NCI-H82 treated with DMSO at 0.1 percent for 48 hours (cell line): ENCODE data around the gene SAMD4A.

Source experiments
- DNase-seq: peaks from one replicate; lab custom pipeline; 2025; ENCODE audit not compliant: unreplicated experiment; lab: John Stamatoyannopoulos, UW

Gene SAMD4A

GRCh38 chr14:54565785-54566409 is 1.0 kb upstream of the SAMD4A start:
- DNase-seq = no peak

- DNase-seq = no peak
These were observed 303 bp downstream of the SAMD4A start for GRCh38 chr14:54567224-54567638.

- no peak for DNase-seq
These were observed 972 bp downstream of the SAMD4A start for GRCh38 chr14:54567639-54568561.

GRCh38 chr14:54568821-54569595 is 2.1 kb downstream of the SAMD4A start:
- DNase-seq = no peak

GRCh38 chr14:54570047-54570446 is 3.1 kb downstream of the SAMD4A start:
- DNase-seq = no peak

- DNase-seq = no peak
These were observed 3.9 kb downstream of the SAMD4A start for GRCh38 chr14:54570631-54571415.

GRCh38 chr14:54572316-54572715 is 5.4 kb downstream of the SAMD4A start:
- DNase-seq = no peak

- no peak for DNase-seq
These were observed 7.6 kb downstream of the SAMD4A start for GRCh38 chr14:54574528-54574927.

GRCh38 chr14:54577494-54577893 is 10.6 kb downstream of the SAMD4A start:
- no peak for DNase-seq

GRCh38 chr14:54577977-54578376 is 11.0 kb downstream of the SAMD4A start:
- no peak for DNase-seq

- DNase-seq = no peak
These were observed 12.7 kb downstream of the SAMD4A start for GRCh38 chr14:54579621-54580020.

- DNase-seq = no peak
These were observed 14.0 kb downstream of the SAMD4A start for GRCh38 chr14:54580933-54581332.

- DNase-seq = no peak
These were observed 15.4 kb downstream of the SAMD4A start for GRCh38 chr14:54582334-54582733.

- no peak for DNase-seq
These were observed 17.2 kb downstream of the SAMD4A start for GRCh38 chr14:54584097-54584496.

GRCh38 chr14:54585214-54585613 is 18.3 kb downstream of the SAMD4A start:
- no peak for DNase-seq

GRCh38 chr14:54589076-54589475 is 22.1 kb downstream of the SAMD4A start:
- no peak for DNase-seq

GRCh38 chr14:54589843-54590242 is 22.9 kb downstream of the SAMD4A start:
- no peak for DNase-seq

GRCh38 chr14:54590481-54590880 is 23.6 kb downstream of the SAMD4A start:
- DNase-seq = no peak

- DNase-seq = no peak
These were observed 24.5 kb downstream of the SAMD4A start for GRCh38 chr14:54591461-54591860.

GRCh38 chr14:54591866-54592265 is 24.9 kb downstream of the SAMD4A start:
- no peak for DNase-seq

- DNase-seq = no peak
These were observed 26.9 kb downstream of the SAMD4A start for GRCh38 chr14:54593860-54594259.
